OCI-LY7 (cell line): Measurements from ENCODE around the gene PPY.

ENCODE experiments used
- CTCF ChIP-seq: fragments of 200-600 bp; sonication (generic); conservative IDR thresholded peaks from 2 replicates; pipeline ENCODE4 v1.5.1; 2014; ENCODE audit warnings: mild to moderate bottlenecking, antibody characterized with exemption, low read length, moderate library complexity, mixed read lengths
- EZH2phosphoT487 ChIP-seq: fragments of 200-600 bp; sonication (generic); IDR thresholded peaks from 2 replicates; pipeline ENCODE4 v1.6.1; 2018; ENCODE audit warnings: low read depth, borderline replicate concordance, mild to moderate bottlenecking, mixed run types, antibody characterized with exemption, low read length, moderate library complexity, mixed read lengths

DNA sequence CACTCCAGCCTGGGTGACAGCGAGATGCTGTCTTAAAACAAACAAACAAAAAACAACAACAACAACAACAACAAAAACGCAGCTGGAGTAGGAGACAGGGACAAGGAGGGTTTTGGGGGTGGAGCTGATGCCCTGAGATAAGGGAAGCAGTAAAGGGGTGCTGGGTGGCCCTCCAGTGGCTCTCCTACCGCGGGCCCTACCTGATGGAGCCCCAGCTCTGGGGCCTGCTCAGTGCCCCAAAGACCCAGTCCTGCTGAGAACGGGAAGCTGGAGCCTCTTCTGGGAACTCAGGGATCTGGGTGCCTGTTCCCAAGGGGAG is 40.9 kb upstream of the PPY start:
- TF ChIP-seq EZH2phosphoT487 (no peak), CTCF (no peak; the same call in 1 of the 2 replicates)
